IPS DF 19.7 (cell line): Measurements from ENCODE around the gene PRELID2.
"Not testable (repeated sequence)": the region's sequence is repeated elsewhere in the genome, so short reads cannot be mapped to it uniquely, and the experiment has no call there.

Source experiments
- DNase-seq: peaks from one replicate; pipeline ENCODE4 v3.0.0-alpha.2; 2013; ENCODE audit warnings: low read depth, low spot score

The PRELID2 gene

DNA sequence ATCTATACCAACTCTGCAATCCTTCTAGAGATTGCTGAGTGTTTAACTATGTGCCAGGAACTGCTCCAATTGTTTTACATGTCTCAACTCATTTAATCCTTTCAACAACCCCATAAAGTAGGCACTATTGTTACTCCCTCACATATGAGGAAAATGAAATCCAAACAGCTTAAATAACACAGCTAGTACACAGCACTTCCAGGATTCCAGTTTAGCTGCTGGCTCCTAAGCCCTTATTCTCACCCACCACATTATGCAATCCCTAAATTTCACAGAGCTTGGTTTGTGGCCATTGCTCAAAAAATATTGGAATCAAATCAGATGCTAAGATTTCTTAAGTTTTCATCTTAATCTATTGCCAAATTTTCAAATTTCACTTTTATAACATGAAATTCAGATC, 84.9 kb downstream of the PRELID2 start:
- DNase-seq: no peak

DNA sequence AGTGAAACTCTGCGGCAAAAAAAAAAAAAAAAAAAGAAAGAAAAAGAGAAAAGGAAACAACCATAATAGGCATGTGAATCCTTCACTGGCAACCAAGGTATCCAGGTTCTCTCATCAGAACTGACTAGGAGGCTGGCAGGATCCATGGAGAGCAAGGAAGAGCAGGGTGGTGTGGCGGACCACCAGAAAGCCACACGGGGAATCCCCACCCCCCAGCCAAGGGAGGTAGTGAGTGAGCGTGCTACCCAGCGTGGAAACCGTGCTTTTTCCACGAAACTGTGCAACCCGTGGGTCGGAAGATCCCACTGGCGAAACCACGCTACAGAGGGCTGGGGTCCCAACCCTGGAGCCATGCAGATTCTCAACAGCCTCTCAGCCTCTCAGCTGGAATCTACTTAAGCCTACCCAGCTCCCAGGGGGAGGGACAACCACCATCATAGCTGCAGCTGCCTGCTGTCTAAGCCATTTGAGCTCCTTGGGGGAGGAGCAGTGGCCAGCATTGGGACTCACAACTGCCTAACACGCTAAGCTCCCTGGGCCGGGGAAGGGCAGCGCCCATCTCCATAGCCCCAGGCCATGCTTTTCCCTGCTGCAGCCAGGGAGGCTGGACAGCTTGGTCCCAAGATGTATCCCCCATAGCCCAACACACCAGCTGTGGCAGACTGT, 91.6 kb downstream of the PRELID2 start:
- DNase-seq: no peak

- no peak for DNase-seq
Observed at GRCh38 chr5:145739843-145740242, 95.3 kb downstream of the PRELID2 start.

DNA sequence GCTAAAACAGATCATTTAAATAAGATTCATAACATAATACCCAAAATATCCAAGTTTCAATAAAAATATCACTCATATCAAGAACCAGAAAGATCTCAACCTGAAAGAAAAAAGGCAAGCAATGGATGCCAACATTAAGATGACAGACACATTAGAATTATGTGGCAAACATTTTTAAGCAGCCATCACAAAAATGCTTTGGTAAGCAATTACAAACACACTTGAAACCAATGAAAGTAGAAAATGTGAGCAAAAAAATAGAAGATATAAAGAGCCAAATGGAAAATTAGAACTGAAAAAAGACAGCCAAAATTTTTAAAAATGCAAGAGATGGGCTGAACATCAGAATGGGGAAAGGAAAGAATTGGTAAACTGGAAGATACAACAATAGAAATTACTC, 96.9 kb downstream of the PRELID2 start:
- DNase-seq: no peak

- DNase-seq: no peak
Observed at GRCh38 chr5:145737578-145737977, 97.6 kb downstream of the PRELID2 start.

- not testable (repeated sequence) for DNase-seq
Observed at GRCh38 chr5:145729956-145730355, 105.2 kb downstream of the PRELID2 start.

DNA sequence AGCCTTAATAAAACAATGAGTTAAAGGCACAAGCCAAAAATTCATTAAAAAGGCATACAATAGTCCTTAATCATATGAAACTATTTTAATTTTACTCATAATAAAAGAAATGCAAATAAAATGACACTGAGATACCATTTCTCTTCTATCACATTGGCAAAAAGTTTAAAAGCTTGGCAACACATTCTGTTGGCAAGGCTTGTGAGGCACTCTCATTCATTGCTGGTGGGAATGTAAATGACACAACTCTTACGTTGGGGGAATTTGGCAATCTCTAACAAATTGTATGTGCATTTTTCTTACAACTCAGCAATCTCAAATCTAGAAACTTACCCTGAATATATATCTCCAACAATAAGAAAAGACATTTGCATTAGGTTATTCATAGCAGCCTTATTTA, 111.6 kb downstream of the PRELID2 start:
- no peak for DNase-seq

- no peak for DNase-seq
Observed at GRCh38 chr5:145718956-145719355, 116.2 kb downstream of the PRELID2 start.

DNA sequence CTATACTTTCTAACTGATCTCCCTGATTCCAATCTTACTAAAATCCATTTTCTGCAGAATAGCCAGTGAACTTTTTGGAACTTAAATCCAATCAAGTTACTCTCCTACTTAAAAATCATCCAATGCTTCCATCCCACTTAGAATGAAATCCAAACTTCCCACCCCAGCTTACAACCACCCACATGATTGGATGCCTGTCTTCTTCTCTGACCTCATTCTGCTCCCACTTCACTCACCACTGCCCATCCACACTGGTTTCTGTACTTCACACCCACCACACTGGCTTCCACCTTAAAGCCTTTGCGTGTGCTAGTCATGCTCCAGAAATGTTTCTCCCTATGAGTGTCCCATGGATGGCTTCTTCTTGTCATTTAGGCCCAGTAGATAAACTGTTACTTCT, 119.7 kb downstream of the PRELID2 start:
- DNase-seq: no peak

- no peak for DNase-seq
Observed at GRCh38 chr5:145712245-145712644, 122.9 kb downstream of the PRELID2 start.

DNA sequence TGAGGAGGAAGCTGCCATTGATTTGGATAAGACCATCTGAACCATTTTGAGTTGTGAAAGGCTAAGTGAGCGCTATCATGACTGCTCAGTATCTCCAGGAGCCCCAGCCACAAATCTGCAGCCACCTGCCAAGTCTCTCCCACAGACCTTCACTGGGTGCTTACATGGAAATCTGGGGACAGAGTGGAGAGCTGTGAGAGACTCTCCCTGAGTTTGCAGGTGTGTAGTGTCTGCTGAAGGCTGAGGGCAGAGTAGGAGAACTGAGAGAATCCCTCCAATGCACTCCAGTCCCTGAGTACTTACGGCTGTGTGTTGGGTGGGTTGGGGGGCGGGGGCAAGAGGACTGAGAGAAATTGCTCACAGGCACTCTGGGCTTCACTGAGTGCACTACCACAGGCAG, 123.7 kb downstream of the PRELID2 start:
- no peak for DNase-seq
